ENCODE results near the gene CRYBB2. TPM values are rescaled to one million over a fixed set of nuclear protein-coding genes. Genes with fewer than 3 reads are reported as not detected.

CRYBB2 gene
- total RNA-seq, 2 experiments from 2014 or later, result not detected

DNA sequence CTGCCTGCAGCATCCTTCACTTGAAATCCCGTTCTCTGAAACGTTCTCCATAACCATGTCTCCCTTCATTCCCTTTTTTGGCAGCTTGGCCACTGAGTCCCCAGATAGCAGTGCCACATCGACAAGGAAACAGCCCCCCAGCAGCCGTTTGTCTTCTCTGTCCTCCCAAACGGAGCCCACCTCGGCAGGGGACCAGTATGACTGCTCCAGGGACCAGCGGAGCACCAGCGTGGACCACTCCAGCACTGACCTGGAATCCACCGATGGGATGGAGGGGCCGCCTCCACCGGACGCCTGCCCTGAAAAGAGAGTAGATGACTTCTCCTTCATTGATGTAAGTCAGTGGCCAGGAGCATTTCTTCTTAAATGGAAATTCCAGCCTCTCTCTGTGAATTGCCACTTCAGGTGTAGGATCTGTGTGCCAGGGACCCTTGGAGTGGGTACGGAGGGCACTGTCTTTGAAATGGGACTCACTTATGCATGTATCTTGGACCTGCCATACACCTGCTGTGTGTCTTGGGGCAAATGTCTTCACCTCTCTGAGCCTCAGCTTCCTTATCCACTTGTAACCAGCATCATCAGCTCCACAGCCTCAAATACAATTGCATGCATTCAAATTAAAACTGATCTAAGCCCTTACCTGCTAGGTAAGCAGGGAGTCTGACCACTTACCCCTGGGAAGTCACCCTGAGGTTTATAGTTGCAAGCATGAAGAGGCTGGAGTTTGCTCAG lies 45.1 kb upstream of the CRYBB2 start:
- no peak overlapping the region for H3K27ac Mint-ChIP-seq
- H3K4me1 Mint-ChIP-seq (ENCODE audit: low read depth), result no peaks in the 10 kb centered on the region
- intact Hi-C loops (cut with DNase I, micrococcal nuclease), result loop anchor here in 1 of 2 experiments (5.0 kb wide), 2 partner anchors 222 to 237 kb away; partner anchors contain the start of gene KIAA1671

DNA sequence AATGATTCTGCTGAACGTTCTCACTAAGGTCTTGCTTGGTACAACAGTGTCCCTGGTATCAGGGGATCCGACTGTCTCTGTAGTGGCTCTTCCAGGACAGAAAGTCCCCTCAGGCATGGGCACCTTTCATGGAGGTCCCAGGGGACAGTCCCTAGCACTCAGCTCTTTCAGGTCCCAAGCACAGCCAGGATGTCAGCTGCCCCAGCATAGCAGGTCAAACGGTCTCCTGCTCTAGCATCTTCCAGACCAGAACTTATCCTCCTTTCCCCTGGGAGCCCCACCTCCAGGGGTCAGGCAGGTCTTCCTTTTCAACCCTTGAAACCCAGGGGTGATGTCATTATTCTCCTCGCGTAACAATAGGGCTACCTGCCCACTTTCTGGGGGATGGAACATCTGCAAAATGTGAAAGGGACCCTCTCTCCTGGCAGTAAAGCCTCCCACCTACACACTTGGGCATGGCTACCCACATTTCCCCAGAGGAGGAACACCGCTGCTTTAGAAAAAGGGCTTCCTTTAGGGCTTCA lies 44.5 kb upstream of the CRYBB2 start:
- no peak for ATAC-seq (ENCODE audit: poor library complexity)
- ChIA-PET POLR2A (no interaction called here), CTCF (no interaction called here)
- TF ChIP-seq, protein P1, sequence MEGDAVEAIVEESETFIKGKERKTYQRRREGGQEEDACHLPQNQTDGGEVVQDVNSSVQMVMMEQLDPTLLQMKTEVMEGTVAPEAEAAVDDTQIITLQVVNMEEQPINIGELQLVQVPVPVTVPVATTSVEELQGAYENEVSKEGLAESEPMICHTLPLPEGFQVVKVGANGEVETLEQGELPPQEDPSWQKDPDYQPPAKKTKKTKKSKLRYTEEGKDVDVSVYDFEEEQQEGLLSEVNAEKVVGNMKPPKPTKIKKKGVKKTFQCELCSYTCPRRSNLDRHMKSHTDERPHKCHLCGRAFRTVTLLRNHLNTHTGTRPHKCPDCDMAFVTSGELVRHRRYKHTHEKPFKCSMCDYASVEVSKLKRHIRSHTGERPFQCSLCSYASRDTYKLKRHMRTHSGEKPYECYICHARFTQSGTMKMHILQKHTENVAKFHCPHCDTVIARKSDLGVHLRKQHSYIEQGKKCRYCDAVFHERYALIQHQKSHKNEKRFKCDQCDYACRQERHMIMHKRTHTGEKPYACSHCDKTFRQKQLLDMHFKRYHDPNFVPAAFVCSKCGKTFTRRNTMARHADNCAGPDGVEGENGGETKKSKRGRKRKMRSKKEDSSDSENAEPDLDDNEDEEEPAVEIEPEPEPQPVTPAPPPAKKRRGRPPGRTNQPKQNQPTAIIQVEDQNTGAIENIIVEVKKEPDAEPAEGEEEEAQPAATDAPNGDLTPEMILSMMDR (IDR thresholded peaks at IDR 0.05), result no peak
- Histone ChIP-seq H3K4me3 (ENCODE audit: low read length) (no peak overlapping the region), H3K36me3 (ENCODE audit: insufficient read depth, low read length) (no peaks in the 10 kb centered on the region), H3K9me3 (ENCODE audit: control insufficient read depth in 1 of 2, insufficient read depth in 1 of 2, low read length in 2 of 2) (peaks cover 0 to 15% of the 10 kb centered on the region in 2 experiments), H3K27ac (ENCODE audit: low read depth in 1 of 2, low read length in 2 of 2) (no peak overlapping the region), H3K27me3 (ENCODE audit: control insufficient read depth in 1 of 2, insufficient read depth in 2 of 2, low read length in 2 of 2) (no peaks in the 10 kb centered on the region), H3K4me1 (ENCODE audit: insufficient read depth, low read length) (no peaks in the 10 kb centered on the region)
- Mint-ChIP-seq H3K27me3 (no peaks in the 10 kb centered on the region), H3K36me3 (ENCODE audit: low read depth) (peaks cover 82% of the 10 kb centered on the region), H3K4me3 (no peak overlapping the region), H3K9me3 (no peaks in the 10 kb centered on the region), H3K4me1 (ENCODE audit: low read depth) (no peaks in the 10 kb centered on the region), H3K27ac (no peak overlapping the region)
- DNase-seq, result no peak
- intact Hi-C loops (cut with DNase I, micrococcal nuclease), result loop anchor here in 1 of 2 experiments (5.0 kb wide), 2 partner anchors 223 to 238 kb away; partner anchors contain the start of gene KIAA1671

More for the DNA sequence above, 45.1 kb upstream of the CRYBB2 start:
- DNase-seq, result no peak
- Histone ChIP-seq H3K27me3 (ENCODE audit: control insufficient read depth in 1 of 2, insufficient read depth in 2 of 2, low read length in 2 of 2) (no peaks in the 10 kb centered on the region), H3K4me1 (ENCODE audit: insufficient read depth, low read length) (no peaks in the 10 kb centered on the region), H3K9me3 (ENCODE audit: control insufficient read depth in 1 of 2, insufficient read depth in 1 of 2, low read length in 2 of 2) (peaks cover 0 to 10% of the 10 kb centered on the region in 2 experiments), H3K4me3 (ENCODE audit: low read length) (no peak overlapping the region), H3K36me3 (ENCODE audit: insufficient read depth, low read length) (no peaks in the 10 kb centered on the region), H3K27ac (ENCODE audit: low read depth in 1 of 2, low read length in 2 of 2) (no peak overlapping the region)
- Mint-ChIP-seq H3K9me3 (no peaks in the 10 kb centered on the region), H3K4me3 (no peak overlapping the region), H3K27me3 (no peaks in the 10 kb centered on the region), H3K36me3 (ENCODE audit: low read depth) (peaks cover 76% of the 10 kb centered on the region)
- ATAC-seq (ENCODE audit: poor library complexity), result no peak
- TF ChIP-seq, protein P1 (IDR thresholded peaks at IDR 0.05), result no peak
- POLR2A ChIA-PET, result no interaction called here
- CTCF ChIA-PET, result no interaction called here

DNA sequence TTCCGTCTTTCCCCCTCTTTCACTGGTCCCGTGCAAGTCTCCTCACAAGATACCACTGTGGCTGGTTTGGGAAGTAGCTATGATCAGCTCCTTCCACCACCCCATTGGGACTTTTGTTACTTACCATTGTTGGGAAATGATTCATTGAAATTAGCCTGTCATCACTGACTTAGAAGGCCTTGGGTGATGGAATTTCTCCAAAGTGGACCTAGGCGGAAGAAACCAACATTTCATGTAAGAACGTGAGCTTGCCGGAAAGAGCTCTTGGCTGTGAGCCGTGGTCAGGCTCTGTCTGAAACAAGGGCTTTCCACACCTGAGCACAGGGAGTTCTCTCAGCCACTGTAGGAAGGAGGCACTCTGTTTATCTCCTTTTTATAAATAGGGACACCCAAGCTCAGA lies 43.3 kb upstream of the CRYBB2 start:
- Mint-ChIP-seq H3K4me1 (ENCODE audit: low read depth) (no peaks in the 10 kb centered on the region), H3K27me3 (no peaks in the 10 kb centered on the region), H3K4me3 (no peak overlapping the region), H3K27ac (no peak overlapping the region), H3K9me3 (no peaks in the 10 kb centered on the region), H3K36me3 (ENCODE audit: low read depth) (peaks cover 80% of the 10 kb centered on the region)
- no peak for DNase-seq
- no peak overlapping the region for H3K4me3 ChIP-seq (ENCODE audit: low read length)
- CTCF ChIA-PET, result no interaction called here
- H3K4me1 ChIP-seq (ENCODE audit: insufficient read depth, low read length), result no peaks in the 10 kb centered on the region
- H3K9me3 ChIP-seq (ENCODE audit: control insufficient read depth in 1 of 2, insufficient read depth in 1 of 2, low read length in 2 of 2), result peaks cover 0 to 20% of the 10 kb centered on the region in 2 experiments
- TF ChIP-seq, protein P1 (IDR thresholded peaks at IDR 0.05), result no peak
- H3K36me3 ChIP-seq (ENCODE audit: insufficient read depth, low read length), result no peaks in the 10 kb centered on the region
- no peak overlapping the region for H3K27ac ChIP-seq (ENCODE audit: low read depth in 1 of 2, low read length in 2 of 2)
- ATAC-seq (ENCODE audit: poor library complexity), result no peak
- intact Hi-C loops (cut with DNase I, micrococcal nuclease), result no loop called here
- H3K27me3 ChIP-seq (ENCODE audit: control insufficient read depth in 1 of 2, insufficient read depth in 2 of 2, low read length in 2 of 2), result no peaks in the 10 kb centered on the region
- POLR2A ChIA-PET, result no interaction called here

Data from CD4-positive, alpha-beta T cell (primary cell).